NT2/D1 (cell line): ENCODE results near the gene GPC6.

Experiments
- SUZ12 ChIP-seq: IDR thresholded peaks from 2 replicates; pipeline ENCODE4 v1.6.1; 2011; ENCODE audit not compliant: insufficient read length, insufficient read depth; ENCODE audit errors: extremely low read depth
- YY1 ChIP-seq: IDR thresholded peaks from 2 replicates; pipeline ENCODE4 v1.6.1; 2011; ENCODE audit not compliant: insufficient read length, insufficient read depth
- ZNF274 ChIP-seq: IDR thresholded peaks from 2 replicates; pipeline ENCODE4 v1.6.1; 2011; ENCODE audit warnings: mild to moderate bottlenecking, low read depth, low read length

- no peak for TF ChIP-seq YY1
- TF ChIP-seq ZNF274 = no peak
- TF ChIP-seq SUZ12 = no peak
Observed at GRCh38 chr13:94325650-94326049, 1099.0 kb downstream of the GPC6 start.
